K562 (cell line): ENCODE data around the gene MRPS15. TPM values are rescaled to one million over a fixed set of nuclear protein-coding genes. Genes with fewer than 3 reads are reported as not detected.

ENCODE experiments used
- ADNP ChIP-seq: fragments of 200-800 bp; sonication (Bioruptor generic); IDR thresholded peaks from 2 replicates; pipeline ENCODE4 v1.6.1; 2016; ENCODE audit warnings: missing genetic modification characterization, missing compliant biosample characterization
- ASH1L ChIP-seq: fragments of 450-650 bp; IDR thresholded peaks from 2 replicates; pipeline ENCODE4 v1.6.1; 2018; ENCODE audit warnings: borderline replicate concordance, mild to moderate bottlenecking, low read depth; ENCODE audit not compliant: partially characterized antibody
- CTBP1 ChIP-seq: fragments of 450-650 bp; IDR thresholded peaks from 2 replicates; pipeline ENCODE4 v1.6.1; 2016; ENCODE audit warnings: borderline replicate concordance
- DDX20 ChIP-seq: fragments of 450-650 bp; IDR thresholded peaks from 2 replicates; pipeline ENCODE4 v1.6.1; 2016; ENCODE audit warnings: missing genetic modification characterization, low read depth, mild to moderate bottlenecking, missing compliant biosample characterization, moderate library complexity
- ELF4 ChIP-seq: fragments of 450-650 bp; formaldehyde crosslinking; IDR thresholded peaks from 2 replicates; pipeline ENCODE4 v1.4.0; 2022; ENCODE audit warnings: missing genetic modification characterization
- HCFC1 ChIP-seq: IDR thresholded peaks from 2 replicates; pipeline ENCODE4 v1.6.1; 2012; ENCODE audit warnings: low read depth, low read length, improper control_type of control experiment
- HDGF ChIP-seq: fragments of 450-650 bp; IDR thresholded peaks from 2 replicates; pipeline ENCODE4 v1.6.1; 2016
- MAFF ChIP-seq: IDR thresholded peaks from 2 replicates; pipeline ENCODE4 v1.6.1; 2012; ENCODE audit warnings: low read length, improper control_type of control experiment
- MEF2D ChIP-seq: conservative IDR thresholded peaks from 2 replicates; pipeline ENCODE4 v1.6.1; 2016; ENCODE audit warnings: low read depth, missing genetic modification characterization, missing compliant biosample characterization
- NBN ChIP-seq: fragments of 450-650 bp; IDR thresholded peaks from 2 replicates; pipeline ENCODE4 v1.6.1; 2016; ENCODE audit warnings: low read depth, mild to moderate bottlenecking
- POLR2A ChIP-seq: fragments of 450-650 bp; conservative IDR thresholded peaks from 2 replicates; pipeline ENCODE4 v1.6.1; 2016
- RBM34 ChIP-seq: fragments of 200-400 bp; formaldehyde crosslinking; IDR thresholded peaks from 2 replicates; pipeline ENCODE4 v1.6.1; 2018; ENCODE audit warnings: low read length, borderline replicate concordance; ENCODE audit not compliant: insufficient read depth
- RCOR1 ChIP-seq, 2 experiments: IDR thresholded peaks; 2 replicates each; pipeline ENCODE4 v1.6.1; 2012; ENCODE audit warnings: low read depth in 2 of 2, low read length in 2 of 2, borderline replicate concordance in 1 of 2, improper control_type of control experiment in 1 of 2
- RUNX1 ChIP-seq: sonication (generic); IDR thresholded peaks from 2 replicates; pipeline ENCODE4 v1.6.1; 2016; ENCODE audit warnings: antibody characterized with exemption, low read depth
- SOX6 ChIP-seq: fragments of 450-650 bp; IDR thresholded peaks from 2 replicates; pipeline ENCODE4 v1.6.1; 2014; ENCODE audit warnings: mild to moderate bottlenecking
- TSC22D4 ChIP-seq: fragments of 450-650 bp; IDR thresholded peaks from 2 replicates; pipeline ENCODE4 v1.6.1; 2016; ENCODE audit warnings: missing genetic modification characterization, missing biosample characterization, control low read depth
- polyA plus RNA-seq, 8 experiments: library from polyadenylated mRNA; depleted of rRNA in 4 of 8; stranded (reverse) in 5 of 8; unstranded in 3 of 8; fragments of >200 nt; fragmentation: Nextera tagmentation in 2 of 8; fragmentation: Illumina TruSeq in 1 of 8; extraction: Ambion mirVana in 2 of 8; extraction: Trizol in 1 of 8; gene quantifications; 2 replicates each; pipeline versions ENCODE4 v1.2.1 to v1.2.3, GENCODE V29; 2011 to 2014; ENCODE audit warnings: inconsistent platforms in 1 of 8, missing spikeins in 1 of 8
- total RNA-seq, 7 experiments: library from RNA; depleted of rRNA in 6 of 7; stranded (reverse); fragments of >200 nt in 6 of 7; fragmentation: Illumina TruSeq in 2 of 7; extraction: Trizol in 2 of 7; gene quantifications; 2 replicates each; pipeline versions ENCODE4 v1.2.1 to v1.2.3, GENCODE V29; 2011 to 2021; ENCODE audit warnings: low replicate concordance in 1 of 7
- TF ChIP-seq, protein P1 (sequence below): fragments of 450-650 bp; conservative IDR thresholded peaks from 2 replicates; pipeline ENCODE4 v1.6.1; 2016; ENCODE audit warnings: missing genetic modification characterization, low read depth, mild to moderate bottlenecking, control low read depth, missing compliant biosample characterization
- TF ChIP-seq, protein P2 (sequence below): fragments of 450-650 bp; IDR thresholded peaks from 2 replicates; pipeline ENCODE4 v1.6.1; 2017; ENCODE audit warnings: mild to moderate bottlenecking, moderate library complexity
- TF ChIP-seq, protein P3 (sequence below), 2 experiments: fragments of 450-650 bp; IDR thresholded peaks; 2 replicates each; pipeline ENCODE4 v1.6.1; 2016
- TF ChIP-seq, protein P4 (sequence below): sonication (generic); formaldehyde crosslinking; IDR thresholded peaks from 2 replicates; pipeline ENCODE4 v1.8.1; 2023; ENCODE audit warnings: missing genetic modification reagents, mild to moderate bottlenecking, borderline replicate concordance

The MRPS15 gene
- total and polyA plus RNA-seq, 9 of the 15 experiments (the other 6 are each of a cell fraction or from before 2014, with no cell fraction given) = 62.9 to 286 (median 149) TPM

DNA sequence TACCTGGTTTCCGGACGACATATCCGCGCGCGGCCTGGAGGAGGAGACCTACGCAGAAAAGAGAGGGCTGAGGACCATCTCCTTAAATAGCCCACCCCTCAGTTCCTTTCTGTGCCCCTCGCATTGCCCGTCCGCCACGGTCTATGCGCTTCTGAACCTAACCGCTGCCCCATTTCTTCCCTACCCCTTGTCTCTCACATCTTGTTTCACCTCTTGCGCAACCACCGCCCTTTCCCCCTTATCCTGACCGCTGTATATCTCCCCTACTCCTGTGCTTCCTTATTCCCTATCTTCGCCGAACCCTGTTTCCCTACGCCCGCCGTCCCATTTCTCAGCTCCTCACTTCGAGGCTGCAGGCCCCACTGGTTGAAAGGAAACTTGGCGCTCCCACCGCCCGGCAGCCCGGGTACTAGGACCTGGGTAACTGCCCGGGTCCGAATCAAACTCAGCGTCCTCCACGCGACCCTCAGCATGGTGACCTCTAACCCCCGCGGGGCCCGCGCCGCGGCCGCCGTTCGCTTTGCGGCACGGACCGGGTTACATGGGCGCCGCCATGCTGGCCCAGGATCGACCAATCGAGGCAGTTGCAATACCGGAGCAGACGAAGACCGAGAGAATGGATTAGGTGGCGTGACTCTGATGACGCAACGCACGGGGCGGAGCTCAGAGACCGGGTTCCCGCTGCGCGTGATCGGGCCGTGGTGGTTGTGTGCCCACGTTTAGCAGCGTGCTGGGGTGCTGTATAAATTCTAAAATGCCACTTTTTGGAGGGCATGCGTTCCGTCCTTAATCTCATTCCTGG is at the start of gene MRPS15 (continued):
- TF ChIP-seq, protein P1, sequence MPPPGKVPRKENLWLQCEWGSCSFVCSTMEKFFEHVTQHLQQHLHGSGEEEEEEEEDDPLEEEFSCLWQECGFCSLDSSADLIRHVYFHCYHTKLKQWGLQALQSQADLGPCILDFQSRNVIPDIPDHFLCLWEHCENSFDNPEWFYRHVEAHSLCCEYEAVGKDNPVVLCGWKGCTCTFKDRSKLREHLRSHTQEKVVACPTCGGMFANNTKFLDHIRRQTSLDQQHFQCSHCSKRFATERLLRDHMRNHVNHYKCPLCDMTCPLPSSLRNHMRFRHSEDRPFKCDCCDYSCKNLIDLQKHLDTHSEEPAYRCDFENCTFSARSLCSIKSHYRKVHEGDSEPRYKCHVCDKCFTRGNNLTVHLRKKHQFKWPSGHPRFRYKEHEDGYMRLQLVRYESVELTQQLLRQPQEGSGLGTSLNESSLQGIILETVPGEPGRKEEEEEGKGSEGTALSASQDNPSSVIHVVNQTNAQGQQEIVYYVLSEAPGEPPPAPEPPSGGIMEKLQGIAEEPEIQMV (tag) = no peak
- TF ChIP-seq RBM34 = no peak
- TF ChIP-seq CTBP1 = peak; percentile 57; the same call in 1 of the 2 replicates
- TF ChIP-seq ELF4 (CRISPR knock-in tag) = peak; percentile 96
- TF ChIP-seq, protein P2, sequence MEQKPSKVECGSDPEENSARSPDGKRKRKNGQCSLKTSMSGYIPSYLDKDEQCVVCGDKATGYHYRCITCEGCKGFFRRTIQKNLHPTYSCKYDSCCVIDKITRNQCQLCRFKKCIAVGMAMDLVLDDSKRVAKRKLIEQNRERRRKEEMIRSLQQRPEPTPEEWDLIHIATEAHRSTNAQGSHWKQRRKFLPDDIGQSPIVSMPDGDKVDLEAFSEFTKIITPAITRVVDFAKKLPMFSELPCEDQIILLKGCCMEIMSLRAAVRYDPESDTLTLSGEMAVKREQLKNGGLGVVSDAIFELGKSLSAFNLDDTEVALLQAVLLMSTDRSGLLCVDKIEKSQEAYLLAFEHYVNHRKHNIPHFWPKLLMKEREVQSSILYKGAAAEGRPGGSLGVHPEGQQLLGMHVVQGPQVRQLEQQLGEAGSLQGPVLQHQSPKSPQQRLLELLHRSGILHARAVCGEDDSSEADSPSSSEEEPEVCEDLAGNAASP = no peak
- TF ChIP-seq MEF2D (tag) = peak; percentile 41
- TF ChIP-seq RUNX1 = no peak
- no peak for TF ChIP-seq TSC22D4 (tag)
- peak; percentile 45; the same call in 1 of the 2 replicates for TF ChIP-seq NBN
- peak; percentile 96 for TF ChIP-seq HCFC1
- TF ChIP-seq RCOR1 (IDR thresholded peaks at IDR 0.05; ENCODE audit: borderline replicate concordance in 1 of 2, low read depth in 2 of 2, low read length in 2 of 2) = no peak; a peak in 1 of 4 replicates
- TF ChIP-seq, protein P3, sequence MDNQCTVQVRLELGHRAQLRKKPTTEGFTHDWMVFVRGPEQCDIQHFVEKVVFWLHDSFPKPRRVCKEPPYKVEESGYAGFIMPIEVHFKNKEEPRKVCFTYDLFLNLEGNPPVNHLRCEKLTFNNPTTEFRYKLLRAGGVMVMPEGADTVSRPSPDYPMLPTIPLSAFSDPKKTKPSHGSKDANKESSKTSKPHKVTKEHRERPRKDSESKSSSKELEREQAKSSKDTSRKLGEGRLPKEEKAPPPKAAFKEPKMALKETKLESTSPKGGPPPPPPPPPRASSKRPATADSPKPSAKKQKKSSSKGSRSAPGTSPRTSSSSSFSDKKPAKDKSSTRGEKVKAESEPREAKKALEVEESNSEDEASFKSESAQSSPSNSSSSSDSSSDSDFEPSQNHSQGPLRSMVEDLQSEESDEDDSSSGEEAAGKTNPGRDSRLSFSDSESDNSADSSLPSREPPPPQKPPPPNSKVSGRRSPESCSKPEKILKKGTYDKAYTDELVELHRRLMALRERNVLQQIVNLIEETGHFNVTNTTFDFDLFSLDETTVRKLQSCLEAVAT (IDR thresholded peaks at IDR 0.05) = peak; percentile 66 to 100; a peak in 3 of 4 replicates
- peak; percentile 49 for TF ChIP-seq SOX6
- peak; percentile 96 for TF ChIP-seq POLR2A
- no peak for TF ChIP-seq ADNP
- TF ChIP-seq ASH1L = no peak
- TF ChIP-seq HDGF = peak; percentile 94; the same call in 1 of the 2 replicates
- TF ChIP-seq MAFF = no peak
- TF ChIP-seq, protein P4, sequence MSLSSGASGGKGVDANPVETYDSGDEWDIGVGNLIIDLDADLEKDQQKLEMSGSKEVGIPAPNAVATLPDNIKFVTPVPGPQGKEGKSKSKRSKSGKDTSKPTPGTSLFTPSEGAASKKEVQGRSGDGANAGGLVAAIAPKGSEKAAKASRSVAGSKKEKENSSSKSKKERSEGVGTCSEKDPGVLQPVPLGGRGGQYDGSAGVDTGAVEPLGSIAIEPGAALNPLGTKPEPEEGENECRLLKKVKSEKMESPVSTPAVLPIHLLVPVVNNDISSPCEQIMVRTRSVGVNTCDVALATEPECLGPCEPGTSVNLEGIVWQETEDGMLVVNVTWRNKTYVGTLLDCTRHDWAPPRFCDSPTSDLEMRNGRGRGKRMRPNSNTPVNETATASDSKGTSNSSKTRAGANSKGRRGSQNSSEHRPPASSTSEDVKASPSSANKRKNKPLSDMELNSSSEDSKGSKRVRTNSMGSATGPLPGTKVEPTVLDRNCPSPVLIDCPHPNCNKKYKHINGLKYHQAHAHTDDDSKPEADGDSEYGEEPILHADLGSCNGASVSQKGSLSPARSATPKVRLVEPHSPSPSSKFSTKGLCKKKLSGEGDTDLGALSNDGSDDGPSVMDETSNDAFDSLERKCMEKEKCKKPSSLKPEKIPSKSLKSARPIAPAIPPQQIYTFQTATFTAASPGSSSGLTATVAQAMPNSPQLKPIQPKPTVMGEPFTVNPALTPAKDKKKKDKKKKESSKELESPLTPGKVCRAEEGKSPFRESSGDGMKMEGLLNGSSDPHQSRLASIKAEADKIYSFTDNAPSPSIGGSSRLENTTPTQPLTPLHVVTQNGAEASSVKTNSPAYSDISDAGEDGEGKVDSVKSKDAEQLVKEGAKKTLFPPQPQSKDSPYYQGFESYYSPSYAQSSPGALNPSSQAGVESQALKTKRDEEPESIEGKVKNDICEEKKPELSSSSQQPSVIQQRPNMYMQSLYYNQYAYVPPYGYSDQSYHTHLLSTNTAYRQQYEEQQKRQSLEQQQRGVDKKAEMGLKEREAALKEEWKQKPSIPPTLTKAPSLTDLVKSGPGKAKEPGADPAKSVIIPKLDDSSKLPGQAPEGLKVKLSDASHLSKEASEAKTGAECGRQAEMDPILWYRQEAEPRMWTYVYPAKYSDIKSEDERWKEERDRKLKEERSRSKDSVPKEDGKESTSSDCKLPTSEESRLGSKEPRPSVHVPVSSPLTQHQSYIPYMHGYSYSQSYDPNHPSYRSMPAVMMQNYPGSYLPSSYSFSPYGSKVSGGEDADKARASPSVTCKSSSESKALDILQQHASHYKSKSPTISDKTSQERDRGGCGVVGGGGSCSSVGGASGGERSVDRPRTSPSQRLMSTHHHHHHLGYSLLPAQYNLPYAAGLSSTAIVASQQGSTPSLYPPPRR (CRISPR knock-in tag) = peak; percentile 35; the same call in 1 of the 2 replicates
- no peak for TF ChIP-seq DDX20 (tag)
